CD4-positive, alpha-beta T cell treated with Interleukin-4 for 4 hours (primary cell): ENCODE results near the gene FCHSD1.
"Not testable (repeated sequence)": the region's sequence is repeated elsewhere in the genome, so short reads cannot be mapped to it uniquely, and the experiment has no call there.

Experiments used
- DNase-seq: peaks from one replicate; pipeline ENCODE4 v3.0.0-alpha.2; 2020

Gene FCHSD1

DNA sequence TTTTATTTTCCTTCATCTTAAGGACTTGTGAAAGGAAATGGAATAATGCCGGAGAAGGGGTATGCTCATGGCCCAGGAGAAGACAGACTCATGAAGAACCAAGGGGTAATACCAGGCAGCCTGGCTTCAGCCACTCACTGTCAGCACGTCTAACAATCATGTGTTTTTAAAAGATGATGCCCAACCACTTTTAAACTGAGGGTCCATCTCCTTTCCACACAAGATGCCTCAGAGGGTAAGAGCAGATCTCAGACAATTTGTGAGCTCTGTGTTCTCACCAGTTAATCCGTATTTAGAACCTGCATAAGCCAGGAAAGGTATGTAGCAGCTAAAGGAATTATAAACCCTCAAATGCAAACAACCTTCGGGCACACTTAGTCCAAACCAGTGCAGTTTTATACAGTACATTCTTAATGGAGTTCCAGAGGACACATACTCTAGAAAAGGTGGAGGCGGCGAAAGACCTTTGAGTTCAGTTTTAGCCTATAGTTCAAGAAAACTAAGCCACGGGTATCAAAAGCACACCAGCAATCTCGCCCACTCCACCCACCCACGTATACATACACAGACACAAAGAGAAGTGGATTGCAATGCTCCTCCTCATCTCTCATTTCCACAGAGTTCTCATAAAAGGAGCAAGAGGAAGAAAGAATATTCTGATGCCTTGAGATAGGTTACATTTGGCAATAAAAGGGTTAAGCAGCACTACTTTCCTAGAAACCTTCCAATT, 35.1 kb downstream of the FCHSD1 start:
- DNase-seq = no peak

DNA sequence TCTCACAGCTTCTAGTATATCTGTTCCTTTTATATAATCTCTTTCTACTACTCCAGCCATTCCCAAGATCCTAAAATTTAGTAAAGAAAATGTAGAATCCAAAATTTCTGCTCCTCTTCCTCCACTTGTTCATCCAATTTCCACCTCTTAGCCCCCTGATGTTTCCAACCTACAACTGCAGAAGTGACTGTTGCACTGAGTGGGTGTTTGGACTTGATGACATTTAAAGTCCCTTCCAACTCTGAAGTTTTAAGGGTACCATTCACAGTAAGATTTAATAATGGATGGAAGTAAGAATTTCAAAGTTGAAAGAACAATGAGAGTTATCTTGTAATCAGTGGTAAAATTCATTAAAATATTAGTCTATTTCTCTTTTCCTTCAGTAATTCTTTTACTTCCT, 37.9 kb downstream of the FCHSD1 start:
- no peak for DNase-seq

DNA sequence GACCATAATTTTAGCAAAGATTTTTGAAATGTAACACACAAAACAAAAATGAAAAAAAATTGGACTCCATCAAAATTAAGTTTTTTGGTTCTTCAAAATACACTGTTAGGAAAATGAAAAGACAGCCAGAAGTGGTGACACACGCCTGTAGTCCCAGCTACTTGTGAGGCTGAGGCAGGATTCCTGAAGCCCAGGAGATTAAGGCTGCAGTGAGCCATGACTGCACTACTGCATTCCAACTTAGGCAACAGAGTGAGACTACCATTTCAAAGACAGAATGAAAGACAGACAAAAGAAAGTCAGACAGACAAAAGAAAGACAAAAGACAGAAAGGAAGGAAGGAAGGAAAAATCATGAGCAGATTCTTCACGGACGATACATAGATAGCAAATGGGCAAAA, 39.9 kb downstream of the FCHSD1 start:
- no peak for DNase-seq

DNA sequence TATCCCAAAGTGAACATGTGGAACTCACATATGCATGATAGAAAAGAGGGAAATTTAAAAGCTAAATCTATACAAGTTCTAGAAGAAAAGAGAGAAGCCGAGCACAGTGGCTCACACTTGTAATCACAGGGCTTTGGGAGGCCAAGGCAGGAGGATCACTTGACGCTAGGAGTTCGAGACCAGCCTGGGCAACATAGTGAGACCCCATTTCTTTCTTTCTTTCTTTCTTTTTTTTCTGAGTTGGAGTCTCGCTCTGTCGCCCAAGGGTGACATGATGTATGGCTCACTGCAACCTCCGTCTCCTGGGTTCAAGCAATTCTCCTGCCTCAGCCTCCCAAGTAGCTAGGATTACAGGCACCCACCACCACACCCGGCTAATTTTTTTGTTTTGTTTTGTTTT, 41.3 kb downstream of the FCHSD1 start:
- DNase-seq = not testable (repeated sequence)

DNA sequence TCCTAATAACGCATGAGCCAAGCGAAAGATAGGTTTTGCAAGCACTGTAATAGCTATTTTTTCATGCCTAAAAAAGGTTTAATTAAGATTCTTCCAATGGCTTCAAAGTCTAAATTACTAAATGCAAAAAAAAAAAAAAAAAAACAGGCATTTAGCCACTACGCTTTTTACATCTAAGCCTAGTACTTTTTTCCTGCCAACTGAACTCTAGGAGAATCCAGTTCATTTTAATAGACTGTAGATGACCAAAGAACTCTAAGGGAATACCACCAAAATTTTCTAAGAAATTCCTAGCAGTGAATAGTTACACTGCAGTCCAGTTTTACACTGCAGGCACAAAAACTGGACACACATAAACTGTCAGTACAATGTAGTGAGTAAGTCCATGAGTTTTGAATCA, 42.2 kb downstream of the FCHSD1 start:
- no peak for DNase-seq

DNA sequence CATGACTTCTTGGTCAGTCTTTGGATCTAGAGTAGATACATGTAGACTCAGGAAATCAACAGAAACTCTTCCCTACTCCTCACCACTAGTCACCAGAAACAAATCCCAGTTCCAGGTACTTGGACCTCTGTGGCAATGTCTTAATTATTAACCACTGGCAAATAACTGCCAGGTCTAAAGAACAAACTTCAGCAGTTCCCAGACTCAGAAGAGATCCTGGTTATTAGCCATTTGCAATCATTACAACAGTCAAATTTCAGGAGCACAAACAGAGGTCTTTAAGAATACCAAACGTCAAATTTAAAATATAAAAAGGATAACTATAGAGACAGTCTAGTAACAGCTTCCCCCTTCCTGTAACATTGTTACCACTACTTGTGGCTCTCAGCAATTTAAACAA, 42.7 kb downstream of the FCHSD1 start:
- DNase-seq = no peak

DNA sequence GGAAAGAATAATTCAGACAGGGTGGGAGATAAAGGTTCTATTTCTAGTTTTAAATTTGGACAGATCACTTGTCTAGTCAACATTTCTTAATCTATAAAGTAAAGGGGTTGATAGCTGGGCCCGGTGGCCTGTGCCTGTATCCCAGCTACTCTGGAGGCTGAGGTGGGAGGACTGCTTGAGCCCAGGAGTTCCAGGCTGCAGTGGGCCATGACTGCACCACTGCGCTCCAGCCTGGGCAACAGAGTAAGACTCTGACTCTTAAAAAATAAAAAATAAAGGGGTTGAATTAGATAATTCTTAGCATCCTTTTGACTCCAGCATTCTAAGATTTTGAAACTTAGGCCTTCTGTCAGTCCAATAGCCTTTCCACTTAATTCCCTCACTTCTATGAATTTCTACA, 43.2 kb downstream of the FCHSD1 start:
- no peak for DNase-seq

DNA sequence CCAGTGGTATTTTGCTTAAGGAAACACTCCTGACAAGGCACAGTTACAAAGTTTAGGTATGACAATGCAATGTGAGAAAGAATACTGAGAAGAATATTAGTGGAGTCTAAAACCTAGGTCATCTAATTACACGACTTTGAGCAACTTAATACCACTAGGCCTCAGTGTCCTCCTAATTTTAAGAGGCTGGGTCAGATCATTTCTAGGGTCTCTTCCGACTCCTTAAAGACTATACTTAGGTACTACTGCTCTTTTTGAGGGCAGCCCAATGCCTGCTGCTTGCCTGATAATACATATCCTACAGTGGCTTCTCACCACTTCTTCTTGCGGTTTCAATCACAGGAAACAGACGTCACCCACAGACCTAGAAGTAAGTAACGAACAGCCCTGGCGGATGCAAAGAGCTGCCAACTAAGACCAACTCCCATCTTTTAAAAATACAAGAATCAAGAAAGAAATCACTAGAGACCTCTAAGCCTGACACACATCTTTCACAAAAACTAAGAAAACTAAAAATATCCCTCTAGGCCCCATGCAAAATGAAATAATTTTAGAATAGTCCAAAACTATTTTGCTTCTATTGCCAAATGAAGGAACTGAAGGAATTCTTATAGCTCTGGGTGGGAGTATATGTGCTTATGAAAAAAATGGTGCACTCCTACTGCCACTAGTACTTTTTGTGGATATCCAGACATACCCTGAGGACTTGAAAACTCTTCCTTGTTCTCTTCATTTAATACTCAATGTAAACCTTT, 45.5 kb downstream of the FCHSD1 start:
- peak; percentile 90 for DNase-seq

DNA sequence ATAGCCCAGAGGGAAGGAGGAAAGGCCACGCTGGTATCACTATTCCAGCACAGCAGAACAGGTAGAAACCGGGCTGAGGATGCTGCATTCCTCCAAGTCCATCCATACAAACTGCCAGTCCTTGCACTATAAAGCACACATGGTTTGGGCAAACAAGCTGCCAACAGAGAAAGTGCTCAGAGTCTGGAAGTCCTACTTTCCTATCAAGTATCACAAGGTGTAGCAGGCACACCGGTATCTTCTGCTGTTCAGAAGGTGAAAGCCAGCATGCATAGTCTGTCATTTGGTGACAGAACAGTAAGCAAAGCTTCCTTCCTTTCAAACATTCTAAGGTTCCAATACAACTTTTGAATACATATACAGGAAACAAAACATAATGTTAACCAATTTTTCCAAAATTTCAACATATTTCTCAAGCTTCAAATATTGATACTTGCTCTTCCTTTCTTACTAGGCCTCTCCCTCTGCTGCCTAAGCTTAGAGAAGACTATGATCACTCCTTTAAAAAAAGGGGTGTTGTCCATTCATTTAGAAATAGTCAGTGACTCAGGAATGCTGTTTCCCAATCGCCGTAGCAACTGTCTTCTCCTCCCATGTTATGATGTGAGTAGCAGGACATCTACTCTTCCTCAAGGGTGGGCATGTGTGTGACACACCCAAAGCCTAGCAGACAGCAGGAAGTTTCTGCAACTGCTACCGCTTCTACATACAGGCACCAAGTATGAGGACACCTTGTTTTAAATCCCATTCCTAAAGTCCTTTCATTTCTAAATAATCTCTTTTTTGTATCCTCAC, 47.1 kb downstream of the FCHSD1 start:
- DNase-seq = peak; percentile 54

DNA sequence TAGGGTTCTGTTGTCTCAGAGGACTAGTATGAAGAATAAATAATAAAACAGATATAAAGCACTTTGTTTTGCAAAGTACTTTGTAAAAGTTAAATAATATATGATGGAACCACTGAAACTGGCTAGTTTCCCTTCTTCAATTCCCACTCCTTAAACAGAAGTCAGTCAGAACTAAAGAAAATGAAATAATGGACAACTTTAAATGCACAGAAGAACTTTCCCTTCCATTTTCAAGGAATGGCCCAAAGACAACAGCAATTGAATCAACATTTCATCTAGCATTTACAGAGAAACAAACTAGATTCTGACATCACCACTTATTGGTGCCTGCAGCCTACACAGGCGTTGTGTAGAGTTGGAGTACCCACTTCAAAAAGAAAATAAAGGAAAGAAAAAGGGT, 48.6 kb downstream of the FCHSD1 start:
- DNase-seq = no peak

DNA sequence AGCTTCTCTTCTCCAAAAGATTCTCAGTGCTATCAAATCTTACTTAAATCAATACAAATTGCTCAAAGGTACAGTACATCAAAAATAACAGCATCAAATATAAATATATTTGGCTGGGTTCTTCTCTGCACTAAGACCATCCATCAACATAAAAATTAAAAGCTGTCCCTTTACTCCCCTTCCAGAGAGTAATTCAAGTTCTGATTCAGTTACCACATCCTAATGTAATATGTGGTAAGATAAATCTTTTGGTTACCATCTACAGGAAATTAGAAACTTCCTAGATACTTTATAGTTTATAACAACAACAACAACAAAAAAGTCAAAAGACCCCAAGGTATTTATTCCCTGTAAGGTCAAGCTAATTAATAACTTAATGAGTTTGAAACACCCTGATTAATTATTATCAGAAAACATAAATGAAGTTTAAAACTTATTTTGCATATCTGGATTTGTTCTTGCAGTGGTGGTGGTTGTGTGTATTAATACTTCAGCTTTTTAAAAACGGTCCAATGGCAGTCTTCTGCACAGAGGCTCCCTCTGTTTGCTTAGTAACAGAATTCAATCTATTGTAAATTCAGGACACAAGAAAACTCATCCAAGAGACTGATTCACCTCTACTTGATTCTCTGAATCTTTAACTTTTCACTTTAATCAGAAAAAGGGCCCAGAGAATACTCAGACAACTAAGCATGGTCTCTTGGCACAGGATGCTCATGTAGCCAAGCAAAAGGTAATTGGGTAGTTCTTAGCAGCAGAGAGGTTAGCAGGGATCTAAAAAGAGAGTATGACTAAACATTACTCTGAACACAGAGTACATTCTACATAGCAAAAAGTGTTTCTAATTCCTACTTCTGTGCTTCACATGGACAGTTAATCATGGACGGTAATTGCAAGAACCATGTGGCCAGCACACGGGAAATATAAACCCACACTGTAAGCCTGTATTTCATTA, 52.5 kb downstream of the FCHSD1 start:
- peak; percentile 53 for DNase-seq

DNA sequence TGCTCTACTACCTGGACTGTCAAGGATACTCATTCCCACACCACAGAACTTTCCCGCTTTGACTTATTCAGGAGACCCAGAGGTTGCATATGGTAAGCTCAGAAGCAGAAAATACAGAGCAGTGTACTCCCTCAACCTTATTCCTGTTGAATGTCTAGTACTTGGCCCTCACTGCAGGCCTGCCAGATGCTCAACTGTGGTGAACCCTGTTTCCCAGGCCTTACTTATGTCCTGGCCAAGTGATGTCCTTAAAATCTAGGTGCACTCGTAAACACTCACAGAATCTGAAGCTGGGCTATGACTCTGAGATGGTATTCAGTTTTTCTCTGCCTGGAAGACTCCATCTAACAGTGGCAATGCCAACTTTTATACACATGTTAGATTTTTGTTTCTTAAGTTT, 53.4 kb downstream of the FCHSD1 start:
- DNase-seq = no peak

DNA sequence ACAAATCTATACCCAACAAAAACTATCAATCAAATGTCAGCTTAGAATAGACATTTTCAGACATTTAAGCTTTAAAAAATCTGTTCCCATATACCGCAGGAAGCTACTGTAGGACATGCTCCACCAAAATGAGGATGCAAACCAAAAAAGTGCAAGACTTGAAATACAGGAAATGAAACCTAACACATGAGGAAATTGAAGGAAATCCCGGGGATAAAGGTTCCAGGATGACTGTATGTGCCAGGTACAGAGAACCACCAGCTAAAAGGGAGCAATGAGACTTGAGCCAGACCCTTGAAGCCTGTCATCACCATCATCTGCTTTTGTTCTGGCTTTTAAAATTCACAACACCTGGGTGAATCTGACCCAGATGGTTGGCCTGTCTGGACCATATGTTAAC, 53.8 kb downstream of the FCHSD1 start:
- DNase-seq = no peak

DNA sequence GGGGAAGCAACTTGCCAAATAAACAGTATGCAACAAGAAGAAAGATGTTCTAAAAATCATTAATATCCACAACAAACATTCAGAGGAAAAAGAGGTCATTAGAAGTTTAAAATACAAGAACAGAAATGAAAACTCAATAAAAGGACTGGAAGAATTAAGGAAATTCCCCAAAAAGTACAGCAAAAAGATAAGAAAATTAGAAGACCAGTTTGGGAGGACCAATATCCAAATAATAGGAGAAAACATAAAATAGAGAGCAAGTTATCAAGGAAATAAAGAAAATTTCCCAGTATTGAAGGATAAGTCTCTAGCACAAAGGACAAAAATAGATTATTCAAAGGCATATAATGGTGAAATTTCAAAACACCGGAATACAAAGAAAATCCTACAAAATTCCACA, 54.4 kb downstream of the FCHSD1 start:
- DNase-seq = no peak

DNA sequence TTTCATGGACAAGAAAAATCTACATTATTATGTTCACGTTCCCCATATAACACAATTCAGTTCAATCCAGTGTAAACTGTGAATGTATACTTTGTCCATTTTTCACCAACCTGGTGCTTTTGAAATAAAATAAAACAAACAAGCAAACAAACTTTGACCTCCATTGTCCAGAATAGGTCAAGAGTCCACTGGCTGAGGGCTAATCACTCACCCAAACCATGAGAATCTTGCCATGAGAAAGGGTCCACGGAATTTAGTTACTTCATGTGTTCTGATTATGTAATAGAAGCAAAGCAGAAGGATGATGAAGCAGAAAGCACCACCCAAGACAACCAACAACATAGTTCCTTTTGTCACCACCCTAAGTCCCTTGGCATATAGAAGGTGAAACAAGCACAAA, 61.1 kb downstream of the FCHSD1 start:
- DNase-seq = no peak
